Central memory CD4-positive, alpha-beta T cell (primary cell): Measurements from ENCODE around the gene CHCHD5.

Source experiments
- DNase-seq: peaks from one replicate; pipeline ENCODE4 v3.0.0; 2022

Gene CHCHD5

GRCh38 chr2:112626604-112627059 lies 42.2 kb downstream of the CHCHD5 start:
- DNase-seq = peak; percentile 64

GRCh38 chr2:112627060-112628040 lies 42.9 kb downstream of the CHCHD5 start:
- no peak for DNase-seq

- no peak for DNase-seq
These were observed 44.8 kb downstream of the CHCHD5 start for GRCh38 chr2:112629224-112629623.

GRCh38 chr2:112629823-112630222 lies 45.4 kb downstream of the CHCHD5 start:
- no peak for DNase-seq

GRCh38 chr2:112630268-112630667 lies 45.9 kb downstream of the CHCHD5 start:
- DNase-seq = no peak

- no peak for DNase-seq
These were observed 49.3 kb downstream of the CHCHD5 start for GRCh38 chr2:112633708-112634107.

- peak; percentile 15 for DNase-seq
These were observed 49.9 kb downstream of the CHCHD5 start for GRCh38 chr2:112634153-112634873.

GRCh38 chr2:112634874-112635157 lies 50.4 kb downstream of the CHCHD5 start:
- DNase-seq = no peak

GRCh38 chr2:112636605-112637288 lies 52.3 kb downstream of the CHCHD5 start:
- no peak for DNase-seq

GRCh38 chr2:112637289-112637660 lies 52.9 kb downstream of the CHCHD5 start:
- no peak for DNase-seq
